Vagina (tissue), 2 donors: ENCODE measurements around the gene CSF3.
A peak's percentile ranks its signal among the peaks of the same experiment; 100 is the strongest.

Experiments
- CTCF ChIP-seq, 3 experiments: fragments of 450-650 bp in 2 of 3; fragments of 200-600 bp in 1 of 3; sonication (generic) in 1 of 3; IDR thresholded peaks; one replicate each; pipeline ENCODE4 v1.5.1; 2017 to 2019; ENCODE audit warnings: antibody characterized with exemption in 3 of 3, mild to moderate bottlenecking in 2 of 3, moderate library complexity in 2 of 3
- POLR2AphosphoS5 ChIP-seq, 2 donors: sonication (generic); formaldehyde crosslinking; IDR thresholded peaks; one replicate each; pipeline ENCODE4 v1.9.0; 2017; ENCODE audit warnings: antibody characterized with exemption in 2 of 2, mild to moderate bottlenecking in 2 of 2, low read depth in 1 of 2; ENCODE audit not compliant: insufficient read depth in 1 of 2

DNA sequence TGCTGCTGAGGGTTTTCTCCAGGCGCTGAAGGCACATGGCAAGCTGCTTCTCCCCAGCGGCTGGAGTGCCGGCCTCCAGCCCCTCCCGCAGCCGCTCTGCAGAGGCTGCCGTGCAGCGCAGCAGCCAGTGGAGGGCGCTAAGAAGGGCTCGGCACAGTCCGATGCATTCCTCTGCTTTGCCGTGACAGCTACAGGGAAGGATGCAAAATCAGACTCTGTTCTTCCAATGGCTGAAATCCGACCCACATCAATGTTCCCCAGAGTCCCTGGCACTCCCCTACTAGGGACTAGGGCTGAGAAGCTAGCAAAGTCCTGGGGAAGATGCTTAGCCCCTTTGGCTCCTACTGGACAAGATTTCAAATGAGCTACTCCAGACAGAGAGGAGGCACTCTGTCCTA is 19.9 kb downstream of the CSF3 start:
- TF ChIP-seq POLR2AphosphoS5 (IDR thresholded peaks at IDR 0.05; ENCODE audit: insufficient read depth in 1 of 2, low read depth in 1 of 2) (no peak), CTCF (IDR thresholded peaks at IDR 0.05) (peak in 1 of 3 experiments; percentile 24)
